HCT116 (cell line): ENCODE results near the gene GRK1. TPM values are rescaled to one million over a fixed set of nuclear protein-coding genes. Genes with fewer than 3 reads are reported as not detected.

Experiments used
- ATAC-seq: fragments of 200-7000 bp; cut with Tn5 transposase; 2 replicates; pipeline ENCODE4 v1.9.1; 2020; ENCODE audit warnings: mild to moderate bottlenecking, moderate library complexity
- BruUV-seq: library from RNA; stranded (reverse); fragments of 400-500 nt; replicated peaks from 2 replicates; lab custom pipeline; 2021; lab: Mats Ljungman, UMichigan
- CTCF ChIA-PET: fragments of 300-600 bp; sonication (Branson Sonifier 250); formaldehyde crosslinking; loops from one replicate; lab custom pipeline; 2021; ENCODE audit warnings: antibody characterized with exemption; lab: Charles Lee
- POLR2A ChIA-PET: fragments of 300-600, 350-600 bp; sonication (Branson Sonifier 250); formaldehyde crosslinking; loops from one replicate; lab custom pipeline; 2021; ENCODE audit warnings: antibody characterized with exemption; lab: Charles Lee
- RAD21 ChIA-PET, 2 experiments: fragments of 300-600 bp; sonication (Branson Sonifier 250); formaldehyde crosslinking; loops; one replicate each; lab custom pipeline; 2023; ENCODE audit warnings: low total read pairs in 2 of 2; ENCODE audit not compliant: uncharacterized antibody in 2 of 2, unreplicated experiment in 2 of 2, low non-redundant PET in 1 of 2; lab: Charles Lee
- DNase-seq: peaks from one replicate; pipeline ENCODE4 v3.0.0-alpha.2; 2010; ENCODE audit warnings: low read depth, low spot score
- H2AFZ ChIP-seq: fragments of 200-600 bp; shearing (Covaris generic), sonication (generic); 2 replicates; pipeline ENCODE4 v1.6.1; 2017; ENCODE audit warnings: low read depth, mixed run types, mixed read lengths, antibody characterized with exemption, low read length; ENCODE audit not compliant: poor library complexity, severe bottlenecking
- H3K27ac ChIP-seq: 2 replicates; pipeline ENCODE4 v1.5.1; 2012; ENCODE audit warnings: low read depth, low read length
- H3K27me3 ChIP-seq: fragments of 200-600 bp; sonication (generic); 2 replicates; pipeline ENCODE4 v1.6.1; 2016; ENCODE audit warnings: mixed run types, low read length, mixed read lengths; ENCODE audit not compliant: insufficient read depth
- H3K36me3 ChIP-seq, 2 experiments: fragments of 200-500 bp in 1 of 2; fragments of 200-600 bp in 1 of 2; sonication (Bioruptor generic) in 1 of 2; sonication (generic) in 1 of 2; 2 replicates each; pipeline versions ENCODE4 v1.5.1 to v1.6.1; 2014 to 2016; ENCODE audit warnings: low read length in 2 of 2, inconsistent platforms in 1 of 2, mixed read lengths in 1 of 2, mixed run types in 1 of 2; ENCODE audit not compliant: insufficient read depth in 2 of 2, control insufficient read depth in 1 of 2
- H3K4me1 ChIP-seq, 2 experiments: fragments of 200-600 bp in 1 of 2; sonication (generic) in 1 of 2; 2 replicates each; pipeline versions ENCODE4 v1.5.1 to v1.6.1; 2012 to 2017; ENCODE audit warnings: low read length in 2 of 2, inconsistent platforms in 1 of 2, mild to moderate bottlenecking in 1 of 2, mixed read lengths in 1 of 2, mixed run types in 1 of 2, moderate library complexity in 1 of 2; ENCODE audit not compliant: insufficient read depth in 2 of 2, control insufficient read depth in 1 of 2
- H3K4me2 ChIP-seq: fragments of 200-600 bp; sonication (generic); 2 replicates; pipeline ENCODE4 v1.6.1; 2017; ENCODE audit warnings: mixed run types, low read length, mixed read lengths
- H3K4me3 ChIP-seq, 2 experiments: fragments of 200-600 bp in 1 of 2; sonication (generic) in 1 of 2; replicated peaks in 1 of 2; 2 replicates each; pipeline ENCODE4 v1.5.1; 2011 to 2016; ENCODE audit warnings: low read length in 2 of 2, control low read depth in 1 of 2, low read depth in 1 of 2, mild to moderate bottlenecking in 1 of 2, mixed read lengths in 1 of 2, mixed run types in 1 of 2
- H3K79me2 ChIP-seq: fragments of 200-600 bp; sonication (generic); 2 replicates; pipeline ENCODE4 v1.6.1; 2017; ENCODE audit warnings: mild to moderate bottlenecking, mixed run types, low read length, moderate library complexity, mixed read lengths; ENCODE audit not compliant: insufficient read depth
- H3K9ac ChIP-seq: fragments of 200-600 bp; sonication (generic); 2 replicates; pipeline ENCODE4 v1.6.1; 2016; ENCODE audit warnings: low read length, mixed read lengths
- H3K9me2 ChIP-seq: fragments of 200-600 bp; sonication (generic), shearing (Covaris generic); 2 replicates; pipeline ENCODE4 v1.6.1; 2017; ENCODE audit warnings: mixed run types, mild to moderate bottlenecking, moderate library complexity; ENCODE audit not compliant: insufficient read depth
- H3K9me3 ChIP-seq, 2 experiments: fragments of 200-500 bp in 1 of 2; fragments of 200-600 bp in 1 of 2; sonication (Bioruptor generic) in 1 of 2; sonication (generic) in 1 of 2; 2 replicates each; pipeline ENCODE4 v1.6.1; 2014 to 2017; ENCODE audit warnings: low read length in 2 of 2, mixed read lengths in 2 of 2, inconsistent platforms in 1 of 2, low read depth in 1 of 2, mild to moderate bottlenecking in 1 of 2, mixed run types in 1 of 2, moderate library complexity in 1 of 2; ENCODE audit not compliant: control insufficient read depth in 1 of 2, insufficient read depth in 1 of 2
- H4K20me1 ChIP-seq: fragments of 200-600 bp; sonication (generic), shearing (Covaris generic); 2 replicates; pipeline ENCODE4 v1.6.1; 2017; ENCODE audit warnings: mixed run types, mild to moderate bottlenecking, moderate library complexity; ENCODE audit not compliant: insufficient read depth
- CBX3 ChIP-seq: IDR thresholded peaks from 2 replicates; pipeline ENCODE4 v1.6.1; 2012; ENCODE audit warnings: low read depth
- CEBPB ChIP-seq: IDR thresholded peaks from 2 replicates; pipeline ENCODE4 v1.6.1; 2012; ENCODE audit warnings: low read depth
- EGR1 ChIP-seq: IDR thresholded peaks from 2 replicates; pipeline ENCODE4 v1.6.1; 2012; ENCODE audit warnings: low read depth
- ELF1 ChIP-seq: IDR thresholded peaks from 2 replicates; pipeline ENCODE4 v1.6.1; 2012; ENCODE audit warnings: low read depth, borderline replicate concordance
- EZH2 ChIP-seq: fragments of 200-600 bp; sonication (generic); IDR thresholded peaks from 2 replicates; pipeline ENCODE4 v1.6.1; 2017; ENCODE audit warnings: antibody characterized with exemption, mixed run types
- EZH2phosphoT487 ChIP-seq: fragments of 200-600 bp; IDR thresholded peaks from 2 replicates; pipeline ENCODE4 v1.6.1; 2018; ENCODE audit warnings: antibody characterized with exemption, borderline replicate concordance
- FOSL1 ChIP-seq: IDR thresholded peaks from 2 replicates; pipeline ENCODE4 v1.6.1; 2012; ENCODE audit warnings: low read depth
- JUND ChIP-seq: IDR thresholded peaks from 2 replicates; pipeline ENCODE4 v1.6.1; 2012
- POLR2A ChIP-seq: IDR thresholded peaks from 2 replicates; pipeline ENCODE4 v1.7.0; 2011; ENCODE audit warnings: borderline replicate concordance; ENCODE audit not compliant: insufficient read depth, insufficient read length; ENCODE audit errors: extremely low read depth
- POLR2AphosphoS5 ChIP-seq: IDR thresholded peaks from 2 replicates; pipeline ENCODE4 v1.6.1; 2011; ENCODE audit warnings: mild to moderate bottlenecking, low read depth, low read length, moderate library complexity
- REST ChIP-seq: IDR thresholded peaks from 2 replicates; pipeline ENCODE4 v1.6.1; 2012; ENCODE audit warnings: low read depth
- SIN3A ChIP-seq: IDR thresholded peaks from 2 replicates; pipeline ENCODE4 v1.6.1; 2012; ENCODE audit warnings: low read depth
- SP1 ChIP-seq: IDR thresholded peaks from 2 replicates; pipeline ENCODE4 v1.6.1; 2012; ENCODE audit warnings: low read depth
- SRF ChIP-seq: IDR thresholded peaks from 2 replicates; pipeline ENCODE4 v1.6.1; 2012; ENCODE audit warnings: low read depth
- YY1 ChIP-seq: IDR thresholded peaks from 2 replicates; pipeline ENCODE4 v1.6.1; 2011; ENCODE audit warnings: low read length, low read depth, moderate library complexity, mild to moderate bottlenecking; ENCODE audit not compliant: insufficient replicate concordance; ENCODE audit errors: extremely low read depth
- ZFX ChIP-seq: fragments of 450-650 bp; IDR thresholded peaks from 2 replicates; pipeline ENCODE4 v1.6.1; 2017
- ZNF274 ChIP-seq: fragments of 200-500 bp; sonication (Bioruptor generic); IDR thresholded peaks from 2 replicates; pipeline ENCODE4 v1.6.1; 2014; ENCODE audit warnings: mild to moderate bottlenecking, low read depth, low read length, inconsistent platforms
- intact Hi-C: fragments of 100-400 bp; cut with micrococcal nuclease; formaldehyde crosslinking; loops from 2 replicates; pipeline ENCODE4 v1.10.0; 2022
- total RNA-seq: library from RNA; stranded (reverse); gene quantifications from one replicate; pipeline ENCODE4 v1.2.1, GENCODE V29; 2021; ENCODE audit not compliant: unreplicated experiment
- TF ChIP-seq, protein P1 (sequence below): IDR thresholded peaks from 2 replicates; pipeline ENCODE4 v1.6.1; 2011; ENCODE audit warnings: mild to moderate bottlenecking, low read length, moderate library complexity; ENCODE audit not compliant: insufficient replicate concordance; ENCODE audit errors: extremely low read depth
- TF ChIP-seq, protein P2 (sequence below): IDR thresholded peaks from 2 replicates; pipeline ENCODE4 v1.6.1; 2012
- TF ChIP-seq, protein P3 (sequence below): IDR thresholded peaks from 2 replicates; pipeline ENCODE4 v1.6.1; 2012

Gene GRK1
- total RNA-seq, 1 experiment from 2014 or later, result not detected

- H3K4me3 ChIP-seq, result no peak overlapping the region
- H3K27ac ChIP-seq, result no peak overlapping the region
- POLR2A ChIA-PET, result no interaction called here
- CTCF ChIA-PET, result no interaction called here
- DNase-seq (no peak), ATAC-seq (no peak)
- no peak overlapping the region for H3K9ac ChIP-seq
- H3K9me2 ChIP-seq, result no peaks in the 10 kb centered on the region
- no TSS peak for BruUV-seq
- no peaks in the 10 kb centered on the region for H4K20me1 ChIP-seq
- H3K4me1 ChIP-seq, result no peaks in the 10 kb centered on the region
- no peaks in the 10 kb centered on the region for H3K79me2 ChIP-seq
- no peaks in the 10 kb centered on the region for H3K36me3 ChIP-seq
- RAD21 ChIA-PET, result no interaction called here
- H3K4me2 ChIP-seq, result no peak overlapping the region
- intact Hi-C loops, result no loop called here
- no peak overlapping the region for H2AFZ ChIP-seq
- no peaks in the 10 kb centered on the region; a peak in 1 of 4 replicates for H3K9me3 ChIP-seq
- no peak for TF ChIP-seq CEBPB
- no peak for TF ChIP-seq SP1
- TF ChIP-seq FOSL1, result no peak
- no peak for TF ChIP-seq POLR2A
- no peak for TF ChIP-seq SRF
- no peak for TF ChIP-seq POLR2AphosphoS5
- no peak for TF ChIP-seq SIN3A
- no peak for TF ChIP-seq ZNF274
- TF ChIP-seq EZH2phosphoT487, result no peak
- TF ChIP-seq CBX3, result no peak
- TF ChIP-seq JUND, result no peak
- TF ChIP-seq ELF1, result no peak
- no peak for TF ChIP-seq ZFX
- TF ChIP-seq EZH2, result no peak
- TF ChIP-seq, protein P1, sequence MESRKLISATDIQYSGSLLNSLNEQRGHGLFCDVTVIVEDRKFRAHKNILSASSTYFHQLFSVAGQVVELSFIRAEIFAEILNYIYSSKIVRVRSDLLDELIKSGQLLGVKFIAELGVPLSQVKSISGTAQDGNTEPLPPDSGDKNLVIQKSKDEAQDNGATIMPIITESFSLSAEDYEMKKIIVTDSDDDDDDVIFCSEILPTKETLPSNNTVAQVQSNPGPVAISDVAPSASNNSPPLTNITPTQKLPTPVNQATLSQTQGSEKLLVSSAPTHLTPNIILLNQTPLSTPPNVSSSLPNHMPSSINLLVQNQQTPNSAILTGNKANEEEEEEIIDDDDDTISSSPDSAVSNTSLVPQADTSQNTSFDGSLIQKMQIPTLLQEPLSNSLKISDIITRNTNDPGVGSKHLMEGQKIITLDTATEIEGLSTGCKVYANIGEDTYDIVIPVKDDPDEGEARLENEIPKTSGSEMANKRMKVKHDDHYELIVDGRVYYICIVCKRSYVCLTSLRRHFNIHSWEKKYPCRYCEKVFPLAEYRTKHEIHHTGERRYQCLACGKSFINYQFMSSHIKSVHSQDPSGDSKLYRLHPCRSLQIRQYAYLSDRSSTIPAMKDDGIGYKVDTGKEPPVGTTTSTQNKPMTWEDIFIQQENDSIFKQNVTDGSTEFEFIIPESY, result no peak
- TF ChIP-seq, protein P2, sequence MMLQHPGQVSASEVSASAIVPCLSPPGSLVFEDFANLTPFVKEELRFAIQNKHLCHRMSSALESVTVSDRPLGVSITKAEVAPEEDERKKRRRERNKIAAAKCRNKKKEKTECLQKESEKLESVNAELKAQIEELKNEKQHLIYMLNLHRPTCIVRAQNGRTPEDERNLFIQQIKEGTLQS, result no peak
- TF ChIP-seq REST, result no peak
- TF ChIP-seq, protein P3, sequence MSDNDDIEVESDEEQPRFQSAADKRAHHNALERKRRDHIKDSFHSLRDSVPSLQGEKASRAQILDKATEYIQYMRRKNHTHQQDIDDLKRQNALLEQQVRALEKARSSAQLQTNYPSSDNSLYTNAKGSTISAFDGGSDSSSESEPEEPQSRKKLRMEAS, result no peak
- no peak for TF ChIP-seq EGR1
- TF ChIP-seq YY1, result no peak
- H3K27me3 ChIP-seq, result no peaks in the 10 kb centered on the region
Measured at GRCh38 chr13:113670541-113670940, 3.5 kb downstream of the GRK1 start.
